ENCODE results near the gene SLC16A11.
"Not testable (repeated sequence)": the region's sequence is repeated elsewhere in the genome, so short reads cannot be mapped to it uniquely, and the experiment has no call there.

SLC16A11 gene

GRCh38 chr17:7058831-7059447 is 15.0 kb upstream of the SLC16A11 start:
- no peak for DNase-seq

- no peak for DNase-seq
Observed at GRCh38 chr17:7056386-7056785, 12.5 kb upstream of the SLC16A11 start.

GRCh38 chr17:7050583-7050982 is 6.7 kb upstream of the SLC16A11 start:
- DNase-seq: not testable (repeated sequence)

GRCh38 chr17:7048968-7049367 is 5.1 kb upstream of the SLC16A11 start:
- no peak for DNase-seq

GRCh38 chr17:7047566-7047965 is 3.7 kb upstream of the SLC16A11 start:
- DNase-seq: no peak

GRCh38 chr17:7046725-7047397 is 3.0 kb upstream of the SLC16A11 start:
- DNase-seq: peak; percentile 39

GRCh38 chr17:7046127-7046724 is 2.3 kb upstream of the SLC16A11 start:
- DNase-seq: peak; percentile 22

- DNase-seq: peak; percentile 50
Observed at GRCh38 chr17:7045492-7046126, 1.7 kb upstream of the SLC16A11 start.

GRCh38 chr17:7043182-7043496 is 753 bp downstream of the SLC16A11 start:
- DNase-seq: no peak

- no peak for DNase-seq
Observed at GRCh38 chr17:7042501-7043181, 1.3 kb downstream of the SLC16A11 start.

GRCh38 chr17:7041607-7042500 is 2.0 kb downstream of the SLC16A11 start:
- DNase-seq: no peak

- DNase-seq: no peak
Observed at GRCh38 chr17:7039832-7040231, 4.1 kb downstream of the SLC16A11 start.

- no peak for DNase-seq
Observed at GRCh38 chr17:7038025-7038862, 5.6 kb downstream of the SLC16A11 start.

- peak; percentile 82 for DNase-seq
Observed at GRCh38 chr17:7035591-7036368, 8.1 kb downstream of the SLC16A11 start, which contains the start of gene SLC16A13. SLC16A13 (plus strand) TSS chr17:7036015; CDS start chr17:7036383, 368 bp downstream.

GRCh38 chr17:7034955-7035590 is 8.8 kb downstream of the SLC16A11 start:
- no peak for DNase-seq

GRCh38 chr17:7029659-7030058 is 14.2 kb downstream of the SLC16A11 start:
- no peak for DNase-seq

GRCh38 chr17:7029096-7029495 is 14.8 kb downstream of the SLC16A11 start:
- no peak for DNase-seq

GRCh38 chr17:7027335-7027734 is 16.6 kb downstream of the SLC16A11 start:
- no peak for DNase-seq

- DNase-seq: no peak
Observed at GRCh38 chr17:7026471-7027115, 17.3 kb downstream of the SLC16A11 start.

All from NCI-H2227 treated with DMSO at 0.1 percent for 48 hours (cell line).